Neural crest cell (in vitro differentiated cells): ENCODE data around the gene MFSD6L. TPM values are rescaled to one million over a fixed set of nuclear protein-coding genes. Genes with fewer than 3 reads are reported as not detected.

Experiments used
- DNase-seq: peaks from one replicate; pipeline ENCODE4 v3.0.0; 2021; ENCODE audit warnings: low read depth, mixed read lengths, low spot score
- H3K27ac Mint-ChIP-seq: one replicate; pipeline ENCODE4 v1.8.0; 2021; ENCODE audit warnings: mild to moderate bottlenecking, mixed read lengths; ENCODE audit not compliant: unreplicated experiment
- H3K27me3 Mint-ChIP-seq: 2 replicates; pipeline ENCODE4 v1.8.0; 2021; ENCODE audit warnings: low read depth, mild to moderate bottlenecking, mixed read lengths
- H3K36me3 Mint-ChIP-seq: 2 replicates; pipeline ENCODE4 v1.8.0; 2021; ENCODE audit warnings: low read depth, mild to moderate bottlenecking, mixed read lengths
- H3K4me1 Mint-ChIP-seq: 2 replicates; pipeline ENCODE4 v1.8.0; 2021; ENCODE audit warnings: mixed read lengths
- H3K4me3 Mint-ChIP-seq: one replicate; pipeline ENCODE4 v1.8.0; 2021; ENCODE audit warnings: mild to moderate bottlenecking, mixed read lengths
- H3K9me3 Mint-ChIP-seq: 2 replicates; pipeline ENCODE4 v1.8.0; 2021; ENCODE audit warnings: mixed read lengths
- CTCF ChIP-seq: fragments of 200-600 bp; sonication (generic); conservative IDR thresholded peaks from 2 replicates; pipeline ENCODE4 v1.5.0; 2021; ENCODE audit warnings: antibody characterized with exemption, mild to moderate bottlenecking
- total RNA-seq: library from RNA; stranded (reverse); gene quantifications from 2 replicates; pipeline ENCODE4 v1.2.1, GENCODE V29; 2021

The MFSD6L gene
- total RNA-seq, 1 donor from 2014 or later: not detected

GRCh38 chr17:8747742-8748141 lies 51.4 kb downstream of the MFSD6L start:
- Mint-ChIP-seq H3K4me3 (no peak overlapping the region), H3K27me3 (peaks cover 16% of the 10 kb centered on the region), H3K36me3 (no peaks in the 10 kb centered on the region), H3K9me3 (no peaks in the 10 kb centered on the region), H3K4me1 (peaks cover 14% of the 10 kb centered on the region), H3K27ac (no peak overlapping the region)
- TF ChIP-seq CTCF: no peak
- no peak for DNase-seq

Other genes with a start within 250 kb of the MFSD6L start
- 270 and 273 TPM in 2 replicates for gene MYH10, start 168.6 kb downstream of the MFSD6L start, total RNA-seq
- not detected in 2 replicates for gene CCDC42, start 54.5 kb downstream of the MFSD6L start, total RNA-seq
- not detected in 2 replicates for gene SPDYE4, start 40.8 kb downstream of the MFSD6L start, total RNA-seq
- not detected in 2 replicates for gene PIK3R6, start 68.3 kb upstream of the MFSD6L start, total RNA-seq
- gene PIK3R5, start 166.3 kb upstream of the MFSD6L start, total RNA-seq: 0.52 and 1.4 TPM in 2 replicates
- 10.1 and 10.3 TPM in 2 replicates for gene NTN1, start 222.1 kb upstream of the MFSD6L start, total RNA-seq